ENCODE data around the gene ADGRV1.
"Not testable (repeated sequence)": the region's sequence is repeated elsewhere in the genome, so short reads cannot be mapped to it uniquely, and the experiment has no call there.

Gene ADGRV1

DNA sequence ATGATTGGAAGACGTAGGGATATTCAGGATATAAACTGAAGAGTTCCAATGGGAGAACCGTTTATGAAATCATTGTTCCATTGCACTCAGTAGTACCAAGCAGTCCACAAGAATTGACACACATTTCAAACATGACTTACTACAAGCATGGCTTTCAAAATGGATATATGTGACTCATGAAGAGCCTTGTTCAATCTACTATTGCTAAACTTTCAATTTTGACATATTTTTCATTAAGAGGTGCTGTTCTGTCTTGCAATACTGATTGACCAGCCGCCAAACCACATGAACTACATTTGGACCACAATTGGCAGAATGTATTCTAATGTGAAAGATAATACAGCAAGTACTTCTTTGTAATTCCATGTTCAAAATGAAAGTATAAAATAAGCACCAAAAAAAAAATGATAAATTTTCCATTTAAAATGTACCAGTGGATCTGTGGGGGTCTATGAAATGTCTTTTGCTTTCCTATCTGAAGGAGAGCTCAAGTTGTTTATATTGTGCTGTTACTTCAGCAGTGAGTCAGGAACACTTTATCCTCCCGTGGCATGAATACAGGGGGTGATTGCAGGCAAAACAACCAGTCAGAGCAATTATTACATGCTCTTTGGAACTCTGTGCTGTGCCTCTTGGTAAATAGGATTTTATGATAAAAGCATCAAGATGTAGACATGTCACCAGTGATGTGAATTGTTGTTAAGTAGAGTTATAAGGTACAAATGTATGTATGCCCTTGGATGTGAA lies 458.5 kb downstream of the ADGRV1 start:
- no peak for DNase-seq

- DNase-seq, result no peak
Measured at GRCh38 chr5:91018200-91018599, 459.6 kb downstream of the ADGRV1 start.

DNA sequence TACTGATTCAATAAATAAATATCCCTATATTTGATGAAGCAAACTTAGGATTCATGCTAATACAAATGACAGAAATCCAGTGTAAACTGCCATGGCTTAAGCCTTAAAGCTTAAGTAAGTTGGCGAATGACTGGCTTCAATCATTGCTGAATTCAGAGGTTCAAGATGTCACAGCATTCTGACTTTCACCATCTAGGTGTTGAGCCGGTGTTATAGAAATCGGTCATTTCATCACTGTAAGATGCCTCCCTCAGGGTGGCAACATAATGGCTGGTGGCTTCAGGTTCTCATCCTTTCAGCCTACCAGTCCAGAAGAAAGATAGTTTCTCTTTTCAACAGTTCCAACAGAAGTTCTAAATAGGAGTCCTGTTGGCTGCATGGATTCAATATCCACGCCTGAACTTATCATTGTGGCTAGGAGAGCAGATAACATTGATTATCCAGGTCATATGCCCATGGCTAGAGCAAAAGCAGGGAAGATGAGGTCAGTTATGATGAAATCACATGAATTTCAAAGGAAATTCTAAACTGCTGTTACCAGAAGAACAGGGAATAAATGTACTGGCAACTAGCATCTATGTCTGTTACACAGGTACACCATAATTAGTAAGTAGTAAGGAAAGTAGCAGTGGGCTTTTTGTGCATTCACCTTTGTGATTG lies 460.2 kb downstream of the ADGRV1 start:
- no peak for DNase-seq

GRCh38 chr5:91020065-91020800 lies 461.6 kb downstream of the ADGRV1 start:
- DNase-seq, result no peak

- no peak for DNase-seq
Measured at GRCh38 chr5:91022518-91022917, 463.9 kb downstream of the ADGRV1 start.

DNA sequence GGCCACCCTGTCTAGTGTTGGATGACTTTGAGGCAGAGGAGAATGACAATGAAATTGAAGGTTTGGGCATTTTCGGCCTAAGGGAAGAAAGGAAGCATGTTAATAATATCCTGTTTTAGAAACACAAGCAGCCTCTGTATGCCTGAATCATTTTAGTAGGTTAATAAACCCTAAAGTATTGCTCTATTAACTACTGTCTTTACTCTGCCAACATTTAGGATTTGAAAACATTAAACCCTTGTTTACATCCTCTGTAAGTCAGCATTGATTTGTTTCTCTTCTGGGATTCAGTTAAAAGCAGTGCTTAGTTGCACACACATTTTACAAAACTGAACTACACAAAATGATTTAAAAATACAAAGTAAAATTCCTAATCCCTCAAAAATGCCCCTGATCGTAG lies 465.6 kb downstream of the ADGRV1 start:
- no peak for DNase-seq

DNA sequence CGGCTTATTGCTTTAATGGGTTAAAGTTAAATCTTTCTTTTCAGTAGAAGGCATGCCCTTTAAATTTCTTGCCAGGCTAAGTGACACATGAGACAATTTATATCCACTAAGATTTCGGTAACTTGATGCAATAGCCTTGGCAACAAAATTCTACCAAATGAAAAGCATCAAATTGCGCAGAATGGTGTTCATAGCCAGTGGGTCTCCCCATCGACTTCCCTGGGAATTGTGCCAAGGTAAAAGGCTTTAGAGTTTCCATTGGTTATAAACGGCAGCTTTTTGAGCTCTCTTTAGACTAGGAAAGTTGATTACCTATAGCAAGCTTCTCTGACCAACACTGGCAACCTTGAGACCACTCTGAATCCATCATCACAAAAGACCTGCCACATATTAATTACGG lies 466.1 kb downstream of the ADGRV1 start:
- DNase-seq, result no peak

GRCh38 chr5:91025449-91025848 lies 466.9 kb downstream of the ADGRV1 start:
- no peak for DNase-seq

DNA sequence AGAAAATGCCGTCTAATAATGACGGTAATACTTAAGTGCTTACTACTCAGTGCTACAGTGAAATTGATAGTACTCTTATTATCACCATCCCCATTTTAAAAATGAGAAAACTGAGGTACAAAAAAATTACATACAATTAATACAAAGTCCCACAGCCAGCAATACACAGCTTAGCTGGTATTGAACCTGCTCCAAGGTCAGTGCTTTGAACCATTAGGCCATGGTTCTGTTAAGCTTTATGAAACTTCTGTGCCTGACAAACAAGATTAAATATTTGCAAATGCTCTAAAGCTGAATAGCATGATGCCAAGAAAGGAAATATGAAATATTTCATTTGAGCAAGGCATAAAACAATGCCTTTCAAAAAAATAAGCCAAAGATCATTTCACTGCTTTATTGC lies 467.4 kb downstream of the ADGRV1 start:
- DNase-seq, result no peak

DNA sequence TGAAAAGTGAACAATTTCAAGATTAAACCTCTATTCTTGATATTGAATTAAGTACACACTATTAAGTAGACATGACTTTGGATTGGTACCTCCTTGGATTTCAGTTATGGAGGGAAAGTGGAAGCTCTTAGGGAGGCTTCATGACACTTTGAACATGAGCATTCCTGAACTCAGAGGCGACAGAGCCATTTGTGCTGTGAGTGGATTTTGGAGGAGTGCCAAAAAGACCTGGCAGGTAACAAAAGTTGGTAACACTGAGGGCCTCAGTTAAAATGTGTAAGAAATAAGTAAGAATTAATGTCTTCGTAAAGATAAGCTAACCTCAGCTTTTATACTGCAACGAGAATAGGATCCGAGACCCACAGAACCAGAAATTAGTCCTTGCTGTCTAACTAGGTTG lies 467.9 kb downstream of the ADGRV1 start:
- no peak for DNase-seq

DNA sequence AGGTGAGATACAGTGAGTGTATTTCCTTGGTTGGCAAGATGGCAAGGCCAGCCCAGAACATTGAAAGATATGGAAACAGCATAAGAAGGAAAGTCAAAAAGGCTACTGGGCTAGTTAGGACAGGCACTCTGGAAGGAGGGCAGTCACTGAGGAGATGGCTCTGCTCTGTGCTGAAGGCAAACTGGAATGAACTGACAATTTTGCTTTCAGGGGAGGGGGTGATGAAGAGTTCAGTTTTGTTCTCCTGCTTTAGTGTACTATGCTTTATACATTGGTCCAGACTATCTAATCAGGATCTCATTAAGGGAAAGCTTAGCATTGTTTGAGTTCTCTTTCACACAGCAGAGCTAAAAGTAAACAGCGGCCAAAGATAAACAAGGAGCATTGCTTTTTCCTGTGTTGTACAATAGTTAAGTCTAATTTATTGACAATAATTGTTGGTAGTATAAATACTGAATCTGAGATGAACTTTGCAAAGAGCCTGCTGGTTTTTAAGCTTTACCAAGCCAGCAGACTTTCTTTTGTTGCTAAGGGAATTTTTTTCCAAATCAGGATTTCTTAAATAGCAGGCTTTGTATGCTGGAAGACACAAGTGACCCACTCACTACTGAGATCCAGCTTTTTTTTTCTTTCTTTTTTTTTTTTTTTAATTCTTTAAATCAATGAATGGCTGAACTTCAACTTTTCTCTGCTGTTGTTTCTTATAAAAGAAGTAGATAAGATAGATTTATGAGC lies 469.0 kb downstream of the ADGRV1 start:
- no peak for DNase-seq

- DNase-seq, result no peak
Measured at GRCh38 chr5:91028499-91028956, 469.9 kb downstream of the ADGRV1 start.

GRCh38 chr5:91030521-91031401 lies 472.2 kb downstream of the ADGRV1 start:
- no peak for DNase-seq

DNA sequence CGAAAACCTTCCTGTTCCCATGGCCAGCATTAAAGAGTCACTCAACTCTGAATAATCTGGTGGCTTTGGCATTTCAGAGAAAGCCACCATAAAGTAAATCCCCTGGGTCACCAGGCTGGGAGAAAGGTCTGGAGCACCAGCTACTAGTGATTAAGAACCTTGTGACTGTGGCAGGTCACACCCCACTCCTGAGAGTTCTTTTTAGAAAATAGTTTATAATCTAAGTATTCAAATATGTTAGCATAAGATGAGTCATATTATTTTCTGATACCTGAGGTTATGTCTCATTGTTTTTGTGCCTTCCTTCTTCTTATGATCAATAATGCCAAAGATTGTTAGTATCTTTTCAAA lies 472.8 kb downstream of the ADGRV1 start:
- no peak for DNase-seq

DNA sequence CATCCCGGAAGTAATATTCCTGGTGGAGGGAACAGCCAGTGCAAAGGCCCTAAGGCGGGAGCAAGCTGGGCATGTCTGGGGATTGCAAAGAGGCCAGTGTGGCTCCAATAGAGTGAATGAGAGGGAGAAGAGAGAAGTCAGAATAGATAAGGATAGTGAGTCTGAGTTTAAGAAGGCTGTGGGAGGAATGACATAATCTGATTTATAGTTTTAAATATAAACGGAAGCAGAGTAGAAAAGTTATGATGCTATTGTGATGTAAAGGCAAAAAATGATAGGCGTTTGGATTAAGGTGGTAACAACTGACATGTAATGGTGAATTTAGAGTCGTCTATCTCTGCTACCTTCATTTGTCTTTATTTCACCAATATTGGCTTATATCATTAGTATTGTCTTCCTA lies 473.5 kb downstream of the ADGRV1 start:
- DNase-seq, result no peak

DNA sequence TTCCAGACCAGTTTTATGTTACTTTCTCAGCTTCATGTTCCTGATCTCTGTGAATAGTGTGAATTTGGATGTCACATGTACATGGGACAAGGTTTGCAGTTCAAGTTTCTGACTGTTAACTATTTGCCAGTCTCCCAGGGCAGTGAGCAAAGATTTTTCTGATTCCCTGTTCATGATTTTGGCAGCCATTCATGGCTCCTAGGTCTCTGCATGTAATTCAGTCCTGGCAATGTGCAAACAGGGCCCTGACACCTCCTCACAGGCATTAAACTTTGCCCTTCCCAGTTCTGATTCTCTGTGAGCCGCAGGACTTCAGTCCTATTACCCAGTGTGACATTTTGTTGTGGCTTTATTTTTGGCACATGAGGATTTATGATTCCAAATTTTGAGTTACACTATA lies 474.8 kb downstream of the ADGRV1 start:
- DNase-seq, result no peak

DNA sequence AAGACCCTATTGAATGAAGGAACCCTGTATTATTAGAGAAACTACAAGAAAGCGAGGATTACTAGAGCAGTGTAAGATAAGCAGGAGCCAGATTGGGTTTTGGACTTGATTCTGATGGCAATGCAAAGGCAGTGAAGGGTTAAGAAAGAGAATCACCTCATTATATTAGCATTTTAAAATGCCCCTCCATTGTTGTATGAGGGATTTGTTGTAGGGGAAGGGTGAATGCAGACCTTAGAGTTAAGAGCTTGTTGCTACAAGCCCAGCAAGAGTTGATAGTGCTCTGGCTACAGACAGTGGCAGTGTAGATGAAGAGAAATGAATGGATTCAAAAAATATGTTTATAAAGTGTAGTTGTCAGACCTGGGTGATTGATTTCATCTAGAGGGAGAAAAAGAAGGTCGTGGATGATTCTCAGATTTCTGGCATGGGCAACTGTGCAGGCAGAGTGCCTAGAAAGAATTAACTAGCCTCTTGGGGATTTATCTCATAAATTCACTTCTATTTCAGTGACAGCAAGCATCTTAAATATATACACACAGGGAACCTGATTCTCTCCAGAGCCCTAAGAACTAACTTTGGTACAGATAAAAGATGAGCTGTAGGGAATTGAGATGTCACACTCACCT lies 479.7 kb downstream of the ADGRV1 start:
- no peak for DNase-seq

DNA sequence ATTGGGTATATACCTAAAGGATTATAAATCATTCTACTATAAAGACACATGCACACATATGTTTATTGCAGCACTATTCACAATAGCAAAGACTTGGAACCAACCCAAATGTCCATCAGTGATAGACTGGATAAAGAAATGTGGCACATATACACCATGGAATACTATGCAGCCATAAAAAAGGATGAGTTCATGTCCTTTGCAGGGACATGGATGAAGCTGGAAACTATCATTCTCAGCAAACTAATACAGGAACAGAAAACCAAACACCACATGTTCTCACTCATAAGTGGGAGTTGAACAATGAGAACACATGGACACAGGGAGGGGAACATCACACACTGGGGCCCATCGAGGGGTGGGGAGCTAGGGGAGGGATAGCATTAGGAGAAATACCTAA lies 482.5 kb downstream of the ADGRV1 start:
- DNase-seq, result not testable (repeated sequence)

DNA sequence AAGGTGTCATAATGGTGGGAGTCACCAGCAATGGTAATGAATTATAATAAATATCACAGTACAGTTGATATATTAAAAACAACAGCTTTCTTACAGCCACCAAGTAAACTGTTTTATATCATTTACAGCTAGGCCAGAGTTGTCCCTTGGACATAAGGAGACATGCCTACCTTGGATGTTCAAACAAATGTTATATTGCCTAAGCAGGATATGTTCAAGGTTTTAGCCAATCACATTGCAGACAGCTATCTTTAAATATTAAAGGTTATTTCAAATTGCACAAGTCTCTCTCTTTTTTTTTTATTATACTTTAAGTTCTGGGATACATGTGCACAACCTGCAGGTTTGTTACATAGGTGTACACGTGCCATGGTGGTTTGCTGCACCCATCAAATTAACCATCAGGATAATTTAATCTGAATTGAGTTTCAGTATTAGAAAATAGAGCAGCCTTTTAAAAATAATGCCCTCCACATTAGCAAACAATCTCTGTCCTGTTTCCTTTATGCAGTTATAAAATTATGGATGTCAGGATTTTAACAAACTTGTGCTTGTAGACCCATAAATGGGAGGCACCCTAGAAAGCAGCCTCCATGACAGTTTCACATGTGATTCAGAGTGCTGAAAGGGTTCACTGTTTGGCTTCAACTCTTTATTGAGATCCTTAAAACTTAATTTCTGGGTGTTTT lies 483.8 kb downstream of the ADGRV1 start:
- no peak for DNase-seq

DNA sequence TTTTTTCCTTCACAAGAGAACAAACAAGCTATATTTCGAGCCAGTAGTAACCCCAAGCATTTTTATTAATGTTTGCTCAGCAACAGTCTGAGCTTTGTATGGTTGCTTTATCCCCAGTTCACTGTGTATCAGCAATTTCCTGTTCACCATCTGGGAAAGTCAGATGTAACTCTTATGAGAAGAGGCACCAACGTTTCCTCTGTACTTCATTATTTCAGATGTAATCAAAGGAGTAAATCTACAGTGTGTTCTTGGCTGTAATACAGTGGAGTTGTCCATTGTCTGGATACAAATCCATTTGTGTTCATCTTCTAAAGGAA lies 484.3 kb downstream of the ADGRV1 start:
- no peak for DNase-seq

DNA sequence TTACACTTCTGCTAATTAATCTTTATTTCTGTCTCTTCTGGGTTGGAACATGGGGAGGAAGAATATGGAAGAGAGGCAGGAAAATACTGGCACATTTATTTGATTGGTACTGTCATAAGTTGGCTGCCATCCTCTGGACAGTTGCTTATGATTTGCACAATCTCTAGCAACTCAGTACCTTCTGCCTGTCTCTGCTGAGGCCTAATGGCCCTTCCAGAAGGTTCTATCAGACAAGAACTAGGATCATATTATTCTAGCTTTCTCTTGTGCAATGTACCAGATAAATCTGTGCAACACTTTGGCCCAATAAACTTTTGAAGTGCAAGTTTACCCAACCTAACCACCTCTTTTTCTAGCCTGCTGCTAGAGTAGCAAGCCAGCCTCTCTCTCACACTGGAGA lies 489.5 kb downstream of the ADGRV1 start:
- DNase-seq, result no peak
